ENCODE data around the gene CCDC86.
"Not testable (repeated sequence)": the region's sequence is repeated elsewhere in the genome, so short reads cannot be mapped to it uniquely, and the experiment has no call there.

CCDC86 gene

DNA sequence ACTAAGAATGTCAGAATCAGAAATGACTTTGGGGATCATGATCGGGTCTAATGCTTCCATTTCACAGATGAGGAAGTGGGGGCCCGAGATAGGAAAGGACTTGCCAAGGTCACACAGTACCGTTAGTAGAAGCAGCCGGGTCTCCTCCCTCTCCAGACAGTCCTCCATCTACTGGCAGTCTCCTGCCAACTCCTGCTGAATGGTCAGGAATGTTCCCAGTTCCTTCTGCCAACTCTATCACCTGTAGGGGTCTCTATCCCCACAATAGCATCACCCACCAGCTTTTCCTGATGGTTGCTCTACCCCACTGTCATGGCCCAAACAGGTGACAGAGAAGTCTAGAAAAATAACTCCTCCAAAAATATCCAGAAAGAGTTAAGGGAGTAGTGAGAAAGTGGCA, 23.9 kb upstream of the CCDC86 start:
- DNase-seq, result no peak
- Mint-ChIP-seq H3K27ac (no peak overlapping the region), H3K9me3 (peaks cover 6% of the 10 kb centered on the region), H3K27me3 (peaks cover 3% of the 10 kb centered on the region), H3K36me3 (ENCODE audit: low read depth) (no peaks in the 10 kb centered on the region), H3K4me1 (ENCODE audit: low read depth) (no peaks in the 10 kb centered on the region), H3K4me3 (no peak overlapping the region)

DNA sequence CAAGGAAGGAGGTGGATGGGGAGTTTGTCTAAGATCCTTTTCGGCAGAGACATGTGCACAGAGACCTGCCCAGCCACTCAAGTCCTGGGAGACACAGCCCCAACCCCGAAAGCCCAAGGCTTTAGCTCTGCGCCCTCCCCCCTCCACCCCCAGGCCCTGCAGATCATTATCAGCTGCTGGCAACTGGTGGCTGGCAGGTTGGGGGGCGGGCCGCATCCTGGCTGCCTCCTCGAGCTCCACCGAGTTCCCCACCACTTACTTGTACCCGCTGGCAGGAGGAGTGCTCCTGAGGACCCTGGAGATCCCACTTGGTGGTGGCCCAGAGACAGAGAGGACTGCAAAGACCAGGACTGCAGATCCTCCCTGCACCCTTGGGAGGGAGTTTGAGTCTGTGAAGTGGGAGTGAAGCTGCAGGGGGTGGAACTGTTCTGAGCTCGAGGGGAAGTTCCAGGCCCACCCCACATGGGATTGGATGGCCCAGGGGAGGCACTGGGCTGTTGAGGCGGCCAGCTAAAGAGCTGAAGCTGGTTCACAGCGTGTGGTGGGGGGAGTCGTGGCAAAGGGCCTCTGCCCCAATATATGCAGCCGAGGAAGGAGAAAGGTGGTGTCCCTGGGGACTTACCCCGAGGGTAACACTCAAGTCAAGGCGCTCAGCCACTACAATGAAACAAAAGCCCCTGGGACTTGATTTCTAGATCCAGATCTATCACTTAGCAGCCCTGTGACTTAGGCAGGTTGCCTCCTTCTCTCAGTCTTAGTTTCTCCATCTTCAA, 19.9 kb upstream of the CCDC86 start:
- Mint-ChIP-seq H3K4me1 (ENCODE audit: low read depth) (no peaks in the 10 kb centered on the region), H3K4me3 (no peak overlapping the region), H3K27me3 (peaks cover 3% of the 10 kb centered on the region), H3K36me3 (ENCODE audit: low read depth) (no peaks in the 10 kb centered on the region), H3K9me3 (no peaks in the 10 kb centered on the region), H3K27ac (no peak overlapping the region)
- no peak for DNase-seq

DNA sequence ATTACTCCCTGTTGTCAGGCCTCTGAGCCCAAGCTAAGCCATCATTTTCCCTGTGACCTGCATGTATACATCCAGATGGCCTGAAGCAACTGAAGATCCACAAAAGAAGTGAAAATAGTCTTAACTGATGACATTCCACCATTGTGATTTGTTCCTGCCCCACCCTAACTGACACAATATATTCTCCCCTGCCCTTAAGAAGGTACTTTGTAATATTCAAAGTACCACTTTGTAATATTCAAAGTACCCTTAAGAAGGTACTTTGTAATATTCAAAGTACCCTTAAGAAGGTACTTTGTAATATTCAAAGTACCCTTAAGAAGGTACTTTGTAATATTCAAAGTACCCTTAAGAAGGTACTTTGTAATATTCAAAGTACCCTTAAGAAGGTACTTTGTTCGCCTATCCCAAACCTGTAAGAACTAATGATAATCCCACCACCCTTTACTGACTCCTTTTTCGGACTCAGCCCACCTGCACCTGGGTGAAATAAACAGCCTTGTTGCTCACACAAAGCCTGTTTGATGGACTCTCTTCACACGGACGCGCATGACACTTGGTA, 18.1 kb upstream of the CCDC86 start:
- not testable (repeated sequence) for H3K27me3 Mint-ChIP-seq; H3K36me3 Mint-ChIP-seq (ENCODE audit: low read depth); H3K9me3 Mint-ChIP-seq; H3K4me1 Mint-ChIP-seq (ENCODE audit: low read depth); H3K27ac Mint-ChIP-seq; DNase-seq; H3K4me3 Mint-ChIP-seq

GRCh38 chr11:60825118-60825517, 16.8 kb upstream of the CCDC86 start:
- Mint-ChIP-seq H3K27me3 (peaks cover 3% of the 10 kb centered on the region), H3K36me3 (ENCODE audit: low read depth) (no peaks in the 10 kb centered on the region), H3K27ac (no peak overlapping the region), H3K9me3 (no peaks in the 10 kb centered on the region), H3K4me1 (ENCODE audit: low read depth) (no peaks in the 10 kb centered on the region), H3K4me3 (no peak overlapping the region)
- DNase-seq, result no peak

- no peaks in the 10 kb centered on the region for H3K9me3 Mint-ChIP-seq
- peaks cover 3% of the 10 kb centered on the region for H3K27me3 Mint-ChIP-seq
- H3K27ac Mint-ChIP-seq, result no peak overlapping the region
- H3K4me3 Mint-ChIP-seq, result no peak overlapping the region
- no peaks in the 10 kb centered on the region for H3K36me3 Mint-ChIP-seq (ENCODE audit: low read depth)
- no peaks in the 10 kb centered on the region for H3K4me1 Mint-ChIP-seq (ENCODE audit: low read depth)
- no peak for DNase-seq
Measured at GRCh38 chr11:60825790-60826189, 16.1 kb upstream of the CCDC86 start.

GRCh38 chr11:60830478-60831142, 11.3 kb upstream of the CCDC86 start:
- H3K4me3 Mint-ChIP-seq, result no peak overlapping the region

GRCh38 chr11:60831143-60831500, 10.8 kb upstream of the CCDC86 start:
- peak; percentile 87 for DNase-seq
- Mint-ChIP-seq H3K4me3 (no peak overlapping the region), H3K27me3 (peaks cover 9% of the 10 kb centered on the region), H3K27ac (no peak overlapping the region), H3K9me3 (no peaks in the 10 kb centered on the region), H3K4me1 (ENCODE audit: low read depth) (peaks cover 4% of the 10 kb centered on the region), H3K36me3 (ENCODE audit: low read depth) (no peaks in the 10 kb centered on the region)

More at GRCh38 chr11:60830478-60831142, 11.3 kb upstream of the CCDC86 start:
- H3K9me3 Mint-ChIP-seq, result no peaks in the 10 kb centered on the region
- H3K27me3 Mint-ChIP-seq, result peaks cover 9% of the 10 kb centered on the region
- no peak for DNase-seq
- no peak overlapping the region for H3K27ac Mint-ChIP-seq
- peaks cover 4% of the 10 kb centered on the region for H3K4me1 Mint-ChIP-seq (ENCODE audit: low read depth)
- no peaks in the 10 kb centered on the region for H3K36me3 Mint-ChIP-seq (ENCODE audit: low read depth)

GRCh38 chr11:60831501-60832079, 10.3 kb upstream of the CCDC86 start:
- H3K9me3 Mint-ChIP-seq, result no peaks in the 10 kb centered on the region
- no peaks in the 10 kb centered on the region for H3K36me3 Mint-ChIP-seq (ENCODE audit: low read depth)
- no peak overlapping the region for H3K4me3 Mint-ChIP-seq
- peaks cover 9% of the 10 kb centered on the region for H3K27me3 Mint-ChIP-seq
- peaks cover 4% of the 10 kb centered on the region for H3K4me1 Mint-ChIP-seq (ENCODE audit: low read depth)
- no peak for DNase-seq
- no peak overlapping the region for H3K27ac Mint-ChIP-seq

- Mint-ChIP-seq H3K4me3 (no peak overlapping the region), H3K36me3 (ENCODE audit: low read depth) (no peaks in the 10 kb centered on the region), H3K27me3 (peaks cover 9% of the 10 kb centered on the region), H3K9me3 (no peaks in the 10 kb centered on the region), H3K4me1 (ENCODE audit: low read depth) (peaks cover 6% of the 10 kb centered on the region), H3K27ac (no peak overlapping the region)
- DNase-seq, result no peak
Measured at GRCh38 chr11:60834742-60835533, 7.0 kb upstream of the CCDC86 start.

GRCh38 chr11:60835534-60835846, 6.4 kb upstream of the CCDC86 start:
- Mint-ChIP-seq H3K4me1 (ENCODE audit: low read depth) (peaks cover 6% of the 10 kb centered on the region), H3K36me3 (ENCODE audit: low read depth) (no peaks in the 10 kb centered on the region), H3K27me3 (peaks cover 9% of the 10 kb centered on the region), H3K4me3 (no peak overlapping the region), H3K27ac (no peak overlapping the region), H3K9me3 (no peaks in the 10 kb centered on the region)
- DNase-seq, result no peak

DNA sequence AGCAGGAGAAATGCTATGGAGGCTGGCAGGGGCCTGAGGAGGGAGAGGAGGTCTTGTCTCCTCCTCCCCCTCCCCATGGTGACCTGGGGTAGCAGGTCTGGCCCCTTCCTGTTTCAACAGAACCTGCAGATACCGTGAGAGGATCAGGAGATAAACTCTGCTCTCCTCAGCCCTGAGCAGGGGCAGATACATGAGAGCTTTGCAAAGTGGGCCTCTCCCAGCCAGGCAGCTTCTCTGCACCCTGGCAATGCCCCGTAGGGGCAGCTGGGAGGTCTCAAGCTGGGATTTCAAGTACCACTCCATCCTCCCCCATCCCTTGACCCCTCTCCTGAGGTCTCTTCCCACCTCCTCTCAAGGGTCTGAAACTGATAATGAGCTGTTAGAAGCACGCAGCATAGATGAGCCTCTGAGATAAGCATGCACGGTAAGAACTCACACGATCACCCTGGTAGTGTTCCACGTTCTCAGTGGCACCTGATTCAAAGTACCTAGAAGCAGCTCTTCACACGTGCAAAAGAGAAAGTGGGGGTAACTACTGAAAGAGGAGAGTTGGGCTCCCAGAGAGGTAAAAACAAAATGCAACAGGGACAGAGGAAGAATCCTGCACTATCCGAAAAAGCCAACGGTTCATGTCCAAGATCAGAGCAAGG, 4.9 kb upstream of the CCDC86 start:
- Mint-ChIP-seq H3K4me1 (ENCODE audit: low read depth) (peaks cover 16% of the 10 kb centered on the region), H3K4me3 (no peak overlapping the region), H3K27ac (no peak overlapping the region), H3K27me3 (peaks cover 9% of the 10 kb centered on the region), H3K36me3 (ENCODE audit: low read depth) (peaks cover 3% of the 10 kb centered on the region), H3K9me3 (no peaks in the 10 kb centered on the region)
- DNase-seq, result no peak

- H3K4me1 Mint-ChIP-seq (ENCODE audit: low read depth), result peaks cover 16% of the 10 kb centered on the region
- no peaks in the 10 kb centered on the region for H3K9me3 Mint-ChIP-seq
- H3K27me3 Mint-ChIP-seq, result no peaks in the 10 kb centered on the region
- no peak for DNase-seq
- H3K36me3 Mint-ChIP-seq (ENCODE audit: low read depth), result peaks cover 15% of the 10 kb centered on the region
- no peak overlapping the region for H3K27ac Mint-ChIP-seq
- no peak overlapping the region for H3K4me3 Mint-ChIP-seq
Measured at GRCh38 chr11:60838132-60838531, 3.8 kb upstream of the CCDC86 start.

GRCh38 chr11:60840470-60841430, 1.2 kb upstream of the CCDC86 start:
- DNase-seq, result no peak
- Mint-ChIP-seq H3K27ac (peak overlapping the region; percentile 97), H3K27me3 (no peaks in the 10 kb centered on the region), H3K4me3 (peak overlapping the region; percentile 95), H3K9me3 (no peaks in the 10 kb centered on the region), H3K4me1 (ENCODE audit: low read depth) (peaks cover 38% of the 10 kb centered on the region), H3K36me3 (ENCODE audit: low read depth) (peaks cover 40% of the 10 kb centered on the region)

Data from activated T-cell treated with anti-CD3 and anti-CD28 coated beads, Interleukin-2, amount 50 U/mL, for 24 hours (primary cell).